ENCODE data around the gene WFDC5.

DNA sequence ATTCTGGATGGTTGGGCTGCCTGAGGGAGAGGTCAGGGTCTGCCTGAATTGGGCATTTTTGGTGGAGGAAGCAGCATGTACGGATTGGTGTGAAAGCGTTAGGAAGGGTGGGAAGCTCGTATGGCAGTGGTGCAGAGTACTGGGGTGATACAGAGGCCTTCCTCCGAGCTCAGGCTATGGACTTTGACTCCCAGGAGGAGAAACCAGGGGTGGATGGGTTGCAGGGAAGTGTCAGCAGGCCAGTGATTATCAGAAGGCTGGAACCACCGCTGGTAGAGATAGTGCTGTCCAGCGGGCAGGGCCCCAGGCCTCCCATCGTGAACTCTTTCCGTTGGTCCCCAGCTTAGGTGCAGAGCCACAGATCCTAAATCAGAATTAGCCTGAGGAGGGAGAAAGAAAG is 5.3 kb downstream of the WFDC5 start:
- TF ChIP-seq POLR2AphosphoS5 (IDR thresholded peaks at IDR 0.05) = no peak
- TF ChIP-seq, protein P1, sequence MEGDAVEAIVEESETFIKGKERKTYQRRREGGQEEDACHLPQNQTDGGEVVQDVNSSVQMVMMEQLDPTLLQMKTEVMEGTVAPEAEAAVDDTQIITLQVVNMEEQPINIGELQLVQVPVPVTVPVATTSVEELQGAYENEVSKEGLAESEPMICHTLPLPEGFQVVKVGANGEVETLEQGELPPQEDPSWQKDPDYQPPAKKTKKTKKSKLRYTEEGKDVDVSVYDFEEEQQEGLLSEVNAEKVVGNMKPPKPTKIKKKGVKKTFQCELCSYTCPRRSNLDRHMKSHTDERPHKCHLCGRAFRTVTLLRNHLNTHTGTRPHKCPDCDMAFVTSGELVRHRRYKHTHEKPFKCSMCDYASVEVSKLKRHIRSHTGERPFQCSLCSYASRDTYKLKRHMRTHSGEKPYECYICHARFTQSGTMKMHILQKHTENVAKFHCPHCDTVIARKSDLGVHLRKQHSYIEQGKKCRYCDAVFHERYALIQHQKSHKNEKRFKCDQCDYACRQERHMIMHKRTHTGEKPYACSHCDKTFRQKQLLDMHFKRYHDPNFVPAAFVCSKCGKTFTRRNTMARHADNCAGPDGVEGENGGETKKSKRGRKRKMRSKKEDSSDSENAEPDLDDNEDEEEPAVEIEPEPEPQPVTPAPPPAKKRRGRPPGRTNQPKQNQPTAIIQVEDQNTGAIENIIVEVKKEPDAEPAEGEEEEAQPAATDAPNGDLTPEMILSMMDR (IDR thresholded peaks at IDR 0.05) = no peak
- TF ChIP-seq POLR2A (IDR thresholded peaks at IDR 0.05) = no peak
- TF ChIP-seq EP300 (IDR thresholded peaks at IDR 0.05) = no peak

Measured in gastroesophageal sphincter (tissue), 3 donors.